Nephron (organoid): ENCODE results near the gene TACC3.

ENCODE experiments used
- H3K27ac Mint-ChIP-seq, 3 experiments: 2 replicates each; pipeline ENCODE4 v1.8.0; 2020; ENCODE audit warnings: mixed read lengths in 3 of 3, mild to moderate bottlenecking in 2 of 3, moderate library complexity in 1 of 3
- H3K27me3 Mint-ChIP-seq: 2 replicates; pipeline ENCODE4 v1.8.0; 2021; ENCODE audit warnings: low read depth, mild to moderate bottlenecking, moderate library complexity, mixed read lengths
- H3K36me3 Mint-ChIP-seq: 2 replicates; pipeline ENCODE4 v1.8.0; 2020; ENCODE audit warnings: low read depth, mixed read lengths
- H3K4me1 Mint-ChIP-seq: 2 replicates; pipeline ENCODE4 v1.8.0; 2020; ENCODE audit warnings: mixed read lengths
- H3K4me3 Mint-ChIP-seq, 3 experiments: 2 replicates each; pipeline ENCODE4 v1.8.0; 2020; ENCODE audit warnings: mild to moderate bottlenecking in 3 of 3, mixed read lengths in 3 of 3, moderate library complexity in 2 of 3
- H3K9me3 Mint-ChIP-seq: 2 replicates; pipeline ENCODE4 v1.8.0; 2020; ENCODE audit warnings: mixed read lengths
- CTCF ChIP-seq, 3 experiments: fragments of 200-600 bp; sonication (generic); IDR thresholded peaks; one replicate each; pipeline ENCODE4 v1.5.0; 2021; ENCODE audit warnings: antibody characterized with exemption in 3 of 3; ENCODE audit not compliant: unreplicated experiment in 3 of 3

The TACC3 gene

GRCh38 chr4:1760521-1761071 is 39.3 kb downstream of the TACC3 start:
- Mint-ChIP-seq H3K9me3 (no peaks in the 10 kb centered on the region), H3K36me3 (no peaks in the 10 kb centered on the region), H3K4me3 (no peak overlapping the region), H3K27ac (no peak overlapping the region), H3K27me3 (peaks cover 13% of the 10 kb centered on the region), H3K4me1 (no peaks in the 10 kb centered on the region)
- TF ChIP-seq CTCF (IDR thresholded peaks at IDR 0.05; ENCODE audit: unreplicated experiment in 3 of 3) = no peak

GRCh38 chr4:1761130-1761689 is 39.9 kb downstream of the TACC3 start:
- Mint-ChIP-seq H3K36me3 (no peaks in the 10 kb centered on the region), H3K27me3 (peaks cover 13% of the 10 kb centered on the region), H3K4me1 (no peaks in the 10 kb centered on the region), H3K27ac (no peak overlapping the region), H3K4me3 (no peak overlapping the region), H3K9me3 (no peaks in the 10 kb centered on the region)
- TF ChIP-seq CTCF (IDR thresholded peaks at IDR 0.05; ENCODE audit: unreplicated experiment in 3 of 3) = no peak

- TF ChIP-seq CTCF (IDR thresholded peaks at IDR 0.05; ENCODE audit: unreplicated experiment in 3 of 3) = no peak
- no peaks in the 10 kb centered on the region for H3K4me1 Mint-ChIP-seq
- H3K27me3 Mint-ChIP-seq = peaks cover 13% of the 10 kb centered on the region
- no peak overlapping the region for H3K27ac Mint-ChIP-seq
- no peaks in the 10 kb centered on the region for H3K36me3 Mint-ChIP-seq
- no peaks in the 10 kb centered on the region for H3K9me3 Mint-ChIP-seq
- H3K4me3 Mint-ChIP-seq = no peak overlapping the region
Measured at GRCh38 chr4:1762264-1763010, 41.1 kb downstream of the TACC3 start.

- no peak overlapping the region for H3K27ac Mint-ChIP-seq
- H3K9me3 Mint-ChIP-seq = no peaks in the 10 kb centered on the region
- TF ChIP-seq CTCF (IDR thresholded peaks at IDR 0.05; ENCODE audit: unreplicated experiment in 3 of 3) = no peak
- peaks cover 13% of the 10 kb centered on the region for H3K27me3 Mint-ChIP-seq
- H3K4me3 Mint-ChIP-seq = no peak overlapping the region
- H3K4me1 Mint-ChIP-seq = no peaks in the 10 kb centered on the region
- no peaks in the 10 kb centered on the region for H3K36me3 Mint-ChIP-seq
Measured at GRCh38 chr4:1763070-1763549, 41.8 kb downstream of the TACC3 start.

GRCh38 chr4:1763550-1764080 is 42.3 kb downstream of the TACC3 start:
- no peaks in the 10 kb centered on the region for H3K36me3 Mint-ChIP-seq
- no peaks in the 10 kb centered on the region for H3K9me3 Mint-ChIP-seq
- TF ChIP-seq CTCF (IDR thresholded peaks at IDR 0.05; ENCODE audit: unreplicated experiment in 3 of 3) = no peak
- H3K4me1 Mint-ChIP-seq = peaks cover 3% of the 10 kb centered on the region
- no peak overlapping the region for H3K4me3 Mint-ChIP-seq
- peaks cover 15% of the 10 kb centered on the region for H3K27me3 Mint-ChIP-seq
- no peak overlapping the region for H3K27ac Mint-ChIP-seq
